Neural progenitor cell (in vitro differentiated cells): ENCODE results near the gene CAST.

Experiments
- EZH2 ChIP-seq: fragments of 200-600 bp; sonication (generic); IDR thresholded peaks from 2 replicates; pipeline ENCODE4 v1.6.1; 2017; ENCODE audit warnings: antibody characterized with exemption, mild to moderate bottlenecking, moderate library complexity
- EZH2phosphoT487 ChIP-seq: fragments of 200-600 bp; sonication (generic); IDR thresholded peaks from 2 replicates; pipeline ENCODE4 v1.6.1; 2017; ENCODE audit warnings: antibody characterized with exemption
- TF ChIP-seq, protein P1 (sequence below): fragments of 200-600 bp; sonication (generic); IDR thresholded peaks from 2 replicates; pipeline ENCODE4 v1.5.1; 2017; ENCODE audit warnings: antibody characterized with exemption, mild to moderate bottlenecking

GRCh38 chr5:96790961-96791504 is 128.9 kb downstream of the CAST start:
- TF ChIP-seq EZH2: no peak
- TF ChIP-seq, protein P1, sequence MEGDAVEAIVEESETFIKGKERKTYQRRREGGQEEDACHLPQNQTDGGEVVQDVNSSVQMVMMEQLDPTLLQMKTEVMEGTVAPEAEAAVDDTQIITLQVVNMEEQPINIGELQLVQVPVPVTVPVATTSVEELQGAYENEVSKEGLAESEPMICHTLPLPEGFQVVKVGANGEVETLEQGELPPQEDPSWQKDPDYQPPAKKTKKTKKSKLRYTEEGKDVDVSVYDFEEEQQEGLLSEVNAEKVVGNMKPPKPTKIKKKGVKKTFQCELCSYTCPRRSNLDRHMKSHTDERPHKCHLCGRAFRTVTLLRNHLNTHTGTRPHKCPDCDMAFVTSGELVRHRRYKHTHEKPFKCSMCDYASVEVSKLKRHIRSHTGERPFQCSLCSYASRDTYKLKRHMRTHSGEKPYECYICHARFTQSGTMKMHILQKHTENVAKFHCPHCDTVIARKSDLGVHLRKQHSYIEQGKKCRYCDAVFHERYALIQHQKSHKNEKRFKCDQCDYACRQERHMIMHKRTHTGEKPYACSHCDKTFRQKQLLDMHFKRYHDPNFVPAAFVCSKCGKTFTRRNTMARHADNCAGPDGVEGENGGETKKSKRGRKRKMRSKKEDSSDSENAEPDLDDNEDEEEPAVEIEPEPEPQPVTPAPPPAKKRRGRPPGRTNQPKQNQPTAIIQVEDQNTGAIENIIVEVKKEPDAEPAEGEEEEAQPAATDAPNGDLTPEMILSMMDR: no peak
- TF ChIP-seq EZH2phosphoT487: no peak
